Calu3 (cell line): ENCODE data around the gene SV2C. TPM values are rescaled to one million over a fixed set of nuclear protein-coding genes. Genes with fewer than 3 reads are reported as not detected.

ENCODE experiments used
- BruUV-seq: library from RNA; stranded (reverse); fragments of 400-500 nt; replicated peaks from 2 replicates; lab custom pipeline; 2021; lab: Mats Ljungman, UMichigan
- CTCF ChIA-PET: fragments of 300-600 bp; sonication (Branson Sonifier 250); formaldehyde crosslinking; loops from one replicate; lab custom pipeline; 2022; ENCODE audit warnings: antibody characterized with exemption; lab: Charles Lee
- DNase-seq: peaks from one replicate; pipeline ENCODE4 v3.0.0; 2022
- H3K27ac Mint-ChIP-seq: one replicate; pipeline ENCODE4 v1.8.0; 2022; ENCODE audit warnings: mixed read lengths; ENCODE audit not compliant: unreplicated experiment
- H3K27me3 Mint-ChIP-seq: one replicate; pipeline ENCODE4 v1.8.0; 2022; ENCODE audit warnings: mixed read lengths; ENCODE audit not compliant: unreplicated experiment
- H3K36me3 Mint-ChIP-seq: one replicate; pipeline ENCODE4 v1.8.0; 2022; ENCODE audit warnings: mild to moderate bottlenecking, moderate library complexity, mixed read lengths; ENCODE audit not compliant: insufficient read depth, unreplicated experiment
- H3K4me1 Mint-ChIP-seq: one replicate; pipeline ENCODE4 v1.8.0; 2022; ENCODE audit warnings: mild to moderate bottlenecking, low read depth, mixed read lengths; ENCODE audit not compliant: unreplicated experiment
- H3K4me3 Mint-ChIP-seq: one replicate; pipeline ENCODE4 v1.8.0; 2022; ENCODE audit warnings: mild to moderate bottlenecking, low read depth, moderate library complexity, mixed read lengths; ENCODE audit not compliant: unreplicated experiment
- H3K9me3 Mint-ChIP-seq: one replicate; pipeline ENCODE4 v1.8.0; 2022; ENCODE audit warnings: low read depth, mixed read lengths; ENCODE audit not compliant: unreplicated experiment
- CTCF ChIP-seq: fragments of 200-600 bp; IDR thresholded peaks from one replicate; pipeline ENCODE4 v1.8.0; 2022; ENCODE audit warnings: antibody characterized with exemption; ENCODE audit not compliant: unreplicated experiment
- intact Hi-C: fragments of 100-400 bp; cut with micrococcal nuclease; formaldehyde crosslinking; loops from one replicate; pipeline ENCODE4 v1.10.0; 2022; ENCODE audit not compliant: unreplicated experiment
- total RNA-seq: library from RNA; stranded (reverse); gene quantifications from 2 replicates; pipeline ENCODE4 v1.2.3, GENCODE V29; 2022

Gene SV2C
- total RNA-seq, 1 experiment from 2014 or later: 0.90 TPM

- Mint-ChIP-seq H3K36me3 (no peaks in the 10 kb centered on the region), H3K4me1 (peaks cover 18% of the 10 kb centered on the region), H3K27ac (no peak overlapping the region), H3K4me3 (no peak overlapping the region), H3K9me3 (no peaks in the 10 kb centered on the region), H3K27me3 (no peaks in the 10 kb centered on the region)
- intact Hi-C loops: no loop called here
- DNase-seq: no peak
- TF ChIP-seq CTCF: no peak
- CTCF ChIA-PET: interaction anchor here (0.6 kb wide), 1 partner anchor 980 kb away, joined by 4 read pairs; no protein-coding TSS in a partner anchor
- BruUV-seq: no TSS peak
Observed at GRCh38 chr5:76277736-76278135, 194.6 kb downstream of the SV2C start.

GRCh38 chr5:76278261-76278789, 195.1 kb downstream of the SV2C start:
- H3K36me3 Mint-ChIP-seq: no peaks in the 10 kb centered on the region
- no peak for TF ChIP-seq CTCF
- peaks cover 15% of the 10 kb centered on the region for H3K4me1 Mint-ChIP-seq
- H3K9me3 Mint-ChIP-seq: no peaks in the 10 kb centered on the region
- no peak for DNase-seq
- no TSS peak for BruUV-seq
- intact Hi-C loops: no loop called here
- H3K27ac Mint-ChIP-seq: no peak overlapping the region
- H3K27me3 Mint-ChIP-seq: no peaks in the 10 kb centered on the region
- CTCF ChIA-PET: interaction anchor here (0.6 kb wide), 1 partner anchor 980 kb away, joined by 4 read pairs; no protein-coding TSS in a partner anchor
- no peak overlapping the region for H3K4me3 Mint-ChIP-seq

GRCh38 chr5:76280494-76280893, 197.3 kb downstream of the SV2C start:
- Mint-ChIP-seq H3K9me3 (no peaks in the 10 kb centered on the region), H3K4me1 (peaks cover 17% of the 10 kb centered on the region), H3K27me3 (no peaks in the 10 kb centered on the region), H3K27ac (no peak overlapping the region), H3K36me3 (no peaks in the 10 kb centered on the region), H3K4me3 (no peak overlapping the region)
- CTCF ChIA-PET: interaction anchor here (1.7 kb wide), 1 partner anchor 26 kb away, joined by 3 read pairs; no protein-coding TSS in a partner anchor
- TF ChIP-seq CTCF: no peak
- intact Hi-C loops: no loop called here
- no peak for DNase-seq
- no TSS peak for BruUV-seq

GRCh38 chr5:76283670-76284069, 200.5 kb downstream of the SV2C start:
- Mint-ChIP-seq H3K27me3 (no peaks in the 10 kb centered on the region), H3K36me3 (no peaks in the 10 kb centered on the region), H3K27ac (no peak overlapping the region), H3K9me3 (no peaks in the 10 kb centered on the region), H3K4me1 (peaks cover 35% of the 10 kb centered on the region), H3K4me3 (no peak overlapping the region)
- no peak for DNase-seq
- TF ChIP-seq CTCF: no peak
- BruUV-seq: no TSS peak
- intact Hi-C loops: no loop called here
- CTCF ChIA-PET: interaction anchor here (0.8 to 1.1 kb wide), 3 partner anchors 9 to 34 kb away, joined by 3 to 4 read pairs (median 3); no protein-coding TSS in a partner anchor
